AG10803 (cell line): Measurements from ENCODE around the gene PGBD1.

ENCODE experiments used
- DNase-seq: peaks from one replicate; pipeline ENCODE4 v3.0.0; 2010; ENCODE audit warnings: low read depth
- H3K4me3 ChIP-seq: 2 replicates; pipeline ENCODE4 v1.5.1; 2011; ENCODE audit warnings: mild to moderate bottlenecking, low read length, control low read depth
- CTCF ChIP-seq: conservative IDR thresholded peaks from 2 replicates; pipeline ENCODE4 v1.5.1; 2011; ENCODE audit warnings: mild to moderate bottlenecking, low read length, control low read depth, inconsistent platforms

PGBD1 gene

GRCh38 chr6:28257042-28257441, 24.3 kb upstream of the PGBD1 start:
- no peak for DNase-seq
- H3K4me3 ChIP-seq, result no peak overlapping the region
- no peak for TF ChIP-seq CTCF

DNA sequence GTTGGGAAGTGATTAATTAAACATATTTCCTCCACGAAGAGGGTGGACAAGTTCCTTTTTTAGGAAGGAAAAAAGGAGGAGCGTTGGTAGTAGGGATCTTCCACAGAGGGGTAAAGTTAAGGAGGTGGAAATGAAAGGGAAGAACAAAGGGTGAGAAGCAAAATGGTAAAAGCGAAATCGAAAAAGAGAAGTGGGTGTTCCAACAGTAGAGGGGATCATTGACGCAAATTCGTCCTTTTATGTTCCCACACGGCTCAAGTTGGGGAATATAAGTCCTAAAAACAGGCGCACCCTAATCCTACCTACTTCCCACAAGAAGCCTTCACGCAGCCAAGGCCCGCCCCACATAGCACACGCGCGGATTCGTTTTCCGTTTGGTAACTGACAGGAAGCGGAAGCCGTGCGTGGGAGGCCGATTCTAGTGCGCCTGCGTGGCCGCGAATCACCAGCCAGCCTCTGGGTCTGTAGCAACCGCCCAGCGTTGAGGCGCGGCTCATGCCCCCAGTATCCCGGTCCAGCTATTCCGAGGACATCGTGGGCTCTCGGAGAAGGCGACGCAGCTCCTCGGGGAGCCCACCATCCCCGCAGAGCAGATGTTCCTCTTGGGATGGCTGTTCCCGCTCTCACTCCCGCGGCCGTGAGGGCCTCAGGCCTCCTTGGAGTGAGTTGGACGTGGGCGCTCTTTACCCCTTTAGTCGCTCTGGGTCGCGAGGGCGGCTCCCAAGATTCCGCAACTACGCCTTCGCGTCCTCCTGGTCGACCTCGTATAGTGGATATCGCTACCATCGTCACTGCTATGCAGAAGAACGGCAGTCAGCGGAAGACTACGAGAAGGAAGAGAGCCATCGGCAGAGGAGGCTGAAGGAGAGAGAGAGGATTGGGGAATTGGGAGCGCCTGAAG, 22.2 kb upstream of the PGBD1 start, which contains the start of gene NKAPL:
TSS of gene NKAPL (plus strand) at position 421 of the 901 bp plus-strand sequence. CDS start at position 496, 75 bp downstream.
- H3K4me3 ChIP-seq, result peak within 1 kb of the TSS; percentile 50
- peak; percentile 66 for DNase-seq
- TF ChIP-seq CTCF, result no peak

- TF ChIP-seq CTCF, result no peak
- H3K4me3 ChIP-seq, result no peak overlapping the region
Measured at GRCh38 chr6:28263922-28264321, 17.4 kb upstream of the PGBD1 start.

GRCh38 chr6:28264834-28265401, 16.5 kb upstream of the PGBD1 start:
- no peak overlapping the region for H3K4me3 ChIP-seq
- DNase-seq, result no peak
- no peak for TF ChIP-seq CTCF

More at GRCh38 chr6:28263922-28264321, 17.4 kb upstream of the PGBD1 start:
- no peak for DNase-seq

- no peak for TF ChIP-seq CTCF
- no peak for DNase-seq
- H3K4me3 ChIP-seq, result peak overlapping the region; percentile 79
Measured at GRCh38 chr6:28266563-28266961, 14.8 kb upstream of the PGBD1 start.

DNA sequence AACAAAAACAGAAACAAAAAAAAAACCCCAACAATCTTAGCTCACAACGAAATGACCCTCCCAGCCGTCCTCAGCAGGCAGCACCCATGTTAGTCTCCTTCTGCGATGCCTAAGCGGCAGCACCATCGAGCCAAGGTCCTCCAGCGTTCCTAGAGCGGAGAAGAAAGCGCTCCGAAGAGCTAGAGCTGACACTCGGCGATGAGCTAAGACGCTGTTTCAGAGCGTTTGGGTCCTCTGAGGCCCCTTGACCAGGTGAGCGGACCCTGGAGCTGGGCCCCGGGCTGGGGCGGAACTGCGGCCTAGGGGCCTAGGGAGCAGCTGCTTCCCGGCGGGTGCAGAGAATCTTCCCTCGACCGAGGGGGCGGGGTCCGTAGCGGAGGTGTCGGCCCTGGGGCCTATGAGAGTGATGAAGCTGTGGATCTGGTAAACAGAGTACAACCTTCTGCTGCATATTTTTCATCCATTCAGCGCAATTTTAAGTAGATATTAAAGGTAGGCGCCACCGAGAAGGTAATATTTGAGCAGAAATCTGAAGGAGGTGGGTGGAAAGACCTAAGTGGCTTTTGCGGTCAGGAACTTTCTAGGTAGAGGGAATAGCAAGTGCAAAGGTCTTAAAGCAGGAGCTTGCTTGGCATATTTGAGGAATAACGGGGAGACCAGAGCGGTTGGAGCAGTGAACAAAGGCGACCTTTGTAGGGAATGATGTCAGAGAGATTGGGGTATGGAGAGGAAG, 14.2 kb upstream of the PGBD1 start, which contains the start of gene ZSCAN26:
TSS of gene ZSCAN26 (plus strand) at position 182 of the 733 bp plus-strand sequence. CDS start 4,777 bp downstream, outside the sequence.
- peak within 1 kb of the TSS; percentile 79 for H3K4me3 ChIP-seq
- DNase-seq, result peak; percentile 86
- no peak for TF ChIP-seq CTCF
